SK-N-SH (cell line): ENCODE measurements around the gene KIF3B. TPM values are rescaled to one million over a fixed set of nuclear protein-coding genes. Genes with fewer than 3 reads are reported as not detected.

Experiments
- CTCF ChIA-PET: fragments of 300-600, 350-600 bp; formaldehyde crosslinking; extraction: SDS; loops from one replicate; lab custom pipeline; 2021; lab: Yijun Ruan, JAX
- POLR2A ChIA-PET: fragments of 350-600 bp; sonication (Branson Sonifier 250); formaldehyde crosslinking; extraction: SDS; loops from one replicate; lab custom pipeline; 2020; ENCODE audit warnings: antibody characterized with exemption, inconsistent platforms; lab: Yijun Ruan, JAX
- DNase-seq: peaks from one replicate; pipeline ENCODE4 v3.0.0; 2012
- H2AFZ ChIP-seq: fragments of 200-600 bp; sonication (generic); 2 replicates; pipeline ENCODE4 v1.8.1; 2016; ENCODE audit warnings: antibody characterized with exemption, mild to moderate bottlenecking, low read depth
- H3F3A ChIP-seq: fragments of 200-600 bp; sonication (generic); replicated peaks from 2 replicates; pipeline ENCODE3; 2016; ENCODE audit warnings: antibody characterized with exemption, mild to moderate bottlenecking; ENCODE audit not compliant: insufficient read depth
- H3K27ac ChIP-seq, 2 experiments: fragments of 200-500 bp in 1 of 2; fragments of 200-600 bp in 1 of 2; sonication (Bioruptor generic) in 1 of 2; sonication (generic), shearing (Covaris generic) in 1 of 2; 2 replicates each; pipeline versions ENCODE4 v1.5.1 to v1.6.1; 2014 to 2016; ENCODE audit warnings: low read depth in 2 of 2, inconsistent platforms in 1 of 2, low read length in 1 of 2, mild to moderate bottlenecking in 1 of 2, mixed read lengths in 1 of 2
- H3K27me3 ChIP-seq: fragments of 200-600 bp; sonication (generic), shearing (Covaris generic); 2 replicates; pipeline ENCODE4 v1.6.1; 2016; ENCODE audit warnings: mixed run types; ENCODE audit not compliant: insufficient read depth
- H3K36me3 ChIP-seq, 2 experiments: fragments of 200-500 bp in 1 of 2; fragments of 200-600 bp in 1 of 2; sonication (Bioruptor generic) in 1 of 2; sonication (generic) in 1 of 2; replicated peaks in 1 of 2; 2 replicates each; pipeline versions ENCODE3 to v1.5.1; 2014 to 2016; ENCODE audit warnings: low read length in 1 of 2, mild to moderate bottlenecking in 1 of 2; ENCODE audit not compliant: insufficient read depth in 2 of 2, control insufficient read depth in 1 of 2
- H3K4me1 ChIP-seq, 2 experiments: fragments of 200-500 bp in 1 of 2; fragments of 200-600 bp in 1 of 2; sonication (Bioruptor generic) in 1 of 2; sonication (generic), shearing (Covaris generic) in 1 of 2; 2 replicates each; pipeline versions ENCODE4 v1.5.1 to v1.6.1; 2014 to 2016; ENCODE audit warnings: low read depth in 1 of 2, low read length in 1 of 2, mixed run types in 1 of 2; ENCODE audit not compliant: insufficient read depth in 2 of 2, control insufficient read depth in 1 of 2
- H3K4me2 ChIP-seq: fragments of 200-600 bp; sonication (generic), shearing (Covaris generic); 2 replicates; pipeline ENCODE4 v1.6.1; 2017; ENCODE audit warnings: mixed run types
- H3K4me3 ChIP-seq, 2 experiments: fragments of 200-500 bp in 1 of 2; fragments of 200-600 bp in 1 of 2; sonication (Bioruptor generic) in 1 of 2; sonication (generic), shearing (Covaris generic) in 1 of 2; 2 replicates each; pipeline versions ENCODE4 v1.5.1 to v1.8.1; 2014 to 2016; ENCODE audit warnings: low read depth in 2 of 2, inconsistent platforms in 1 of 2, low read length in 1 of 2, mild to moderate bottlenecking in 1 of 2, mixed read lengths in 1 of 2, moderate library complexity in 1 of 2
- H3K79me2 ChIP-seq: fragments of 200-600 bp; sonication (generic); 2 replicates; pipeline ENCODE4 v1.8.1; 2017; ENCODE audit warnings: mild to moderate bottlenecking; ENCODE audit not compliant: insufficient read depth
- H3K9ac ChIP-seq: fragments of 200-600 bp; sonication (generic); 2 replicates; pipeline ENCODE4 v1.6.1; 2017; ENCODE audit warnings: mixed run types
- H3K9me2 ChIP-seq: fragments of 200-600 bp; sonication (generic); 2 replicates; pipeline ENCODE4 v1.6.1; 2017; ENCODE audit warnings: mixed run types
- H3K9me3 ChIP-seq: fragments of 200-600 bp; sonication (generic); 2 replicates; pipeline ENCODE4 v1.6.1; 2017; ENCODE audit warnings: mixed run types, mild to moderate bottlenecking, moderate library complexity
- H4K20me1 ChIP-seq: fragments of 200-600 bp; sonication (generic); 2 replicates; pipeline ENCODE4 v1.6.1; 2017; ENCODE audit warnings: mild to moderate bottlenecking, mixed run types; ENCODE audit not compliant: insufficient read depth
- ELF1 ChIP-seq: IDR thresholded peaks from 2 replicates; pipeline ENCODE4 v1.4.0; 2012
- EP300 ChIP-seq, 2 experiments: IDR thresholded peaks; 2 replicates each; pipeline versions ENCODE4 v1.4.0 to v1.6.1; 2012; ENCODE audit warnings: borderline replicate concordance in 1 of 2, low read depth in 1 of 2, low read length in 1 of 2
- EZH2phosphoT487 ChIP-seq: fragments of 200-600 bp; sonication (generic); IDR thresholded peaks from 2 replicates; pipeline ENCODE4 v1.6.1; 2017; ENCODE audit warnings: low read depth, mixed run types, mild to moderate bottlenecking, antibody characterized with exemption, moderate library complexity, borderline replicate concordance
- FOSL2 ChIP-seq: IDR thresholded peaks from 2 replicates; pipeline ENCODE4 v1.4.0; 2012; ENCODE audit warnings: low read depth, mild to moderate bottlenecking, moderate library complexity, borderline replicate concordance
- GABPA ChIP-seq: IDR thresholded peaks from 2 replicates; pipeline ENCODE4 v1.4.0; 2012; ENCODE audit warnings: low read depth, mild to moderate bottlenecking
- GATA2 ChIP-seq: sonication (generic); formaldehyde crosslinking; IDR thresholded peaks from 2 replicates; pipeline ENCODE4 v1.5.0; 2020; ENCODE audit warnings: mild to moderate bottlenecking, missing genetic modification reagents
- JUND ChIP-seq: IDR thresholded peaks from 2 replicates; pipeline ENCODE4 v1.4.0; 2012
- MXI1 ChIP-seq: IDR thresholded peaks from 2 replicates; pipeline ENCODE4 v1.6.1; 2012; ENCODE audit warnings: mild to moderate bottlenecking, low read depth, low read length, improper control_type of control experiment
- NFIC ChIP-seq: IDR thresholded peaks from 2 replicates; pipeline ENCODE4 v1.4.0; 2012; ENCODE audit warnings: borderline replicate concordance
- POLR2AphosphoS5 ChIP-seq: IDR thresholded peaks from 2 replicates; pipeline ENCODE4 v1.6.1; 2012; ENCODE audit warnings: low read depth, low read length
- RAD21 ChIP-seq: IDR thresholded peaks from 2 replicates; pipeline ENCODE4 v1.6.1; 2012; ENCODE audit warnings: mild to moderate bottlenecking, low read length
- RCOR1 ChIP-seq: fragments of 150-350 bp; IDR thresholded peaks from 2 replicates; pipeline ENCODE4 v1.6.1; 2017; ENCODE audit warnings: antibody characterized with exemption, low read length
- RFX5 ChIP-seq: IDR thresholded peaks from 2 replicates; pipeline ENCODE4 v1.6.1; 2012; ENCODE audit warnings: mild to moderate bottlenecking, improper control_type of control experiment, low read length
- TAF1 ChIP-seq: IDR thresholded peaks from 2 replicates; pipeline ENCODE4 v1.6.1; 2012; ENCODE audit warnings: low read depth, mild to moderate bottlenecking, low read length, moderate library complexity, borderline replicate concordance
- TCF12 ChIP-seq: IDR thresholded peaks from 2 replicates; pipeline ENCODE4 v1.4.0; 2012
- TEAD4 ChIP-seq: IDR thresholded peaks from 2 replicates; pipeline ENCODE4 v1.4.0; 2012; ENCODE audit warnings: mild to moderate bottlenecking, borderline replicate concordance; ENCODE audit not compliant: insufficient read depth
- WGBS: methylation state at CpG from one replicate; pipeline ENCODE4 v1.1.6; 2017; ENCODE audit warnings: low lambda C conversion rate; 5-methylcytosine and 5-hydroxymethylcytosine counted together
- polyA plus RNA-seq, 3 experiments: library from polyadenylated mRNA; depleted of rRNA; stranded (reverse); fragments of >200 nt; gene quantifications; 2 replicates each; pipeline ENCODE4 v1.2.3, GENCODE V29; 2012
- TF ChIP-seq, protein P1 (sequence below): IDR thresholded peaks from 2 replicates; pipeline ENCODE4 v1.4.0; 2012; ENCODE audit warnings: low read depth, borderline replicate concordance
- TF ChIP-seq, protein P2 (sequence below): fragments of 150-350 bp; IDR thresholded peaks from 2 replicates; pipeline ENCODE4 v1.6.1; 2017; ENCODE audit warnings: antibody characterized with exemption, low read length, low read depth, borderline replicate concordance
- TF ChIP-seq, protein P3 (sequence below): fragments of 150-350 bp; IDR thresholded peaks from 2 replicates; pipeline ENCODE4 v1.6.1; 2016; ENCODE audit warnings: mild to moderate bottlenecking, low read depth, low read length
- TF ChIP-seq, protein P4 (sequence below): fragments of 200-600 bp; sonication (generic); IDR thresholded peaks from 2 replicates; pipeline ENCODE4 v1.6.1; 2017; ENCODE audit warnings: antibody characterized with exemption, mild to moderate bottlenecking, moderate library complexity

Gene KIF3B
- polyA plus RNA-seq, 1 of the 3 experiments (the other 2 are of a cell fraction) = 18.6 TPM

DNA sequence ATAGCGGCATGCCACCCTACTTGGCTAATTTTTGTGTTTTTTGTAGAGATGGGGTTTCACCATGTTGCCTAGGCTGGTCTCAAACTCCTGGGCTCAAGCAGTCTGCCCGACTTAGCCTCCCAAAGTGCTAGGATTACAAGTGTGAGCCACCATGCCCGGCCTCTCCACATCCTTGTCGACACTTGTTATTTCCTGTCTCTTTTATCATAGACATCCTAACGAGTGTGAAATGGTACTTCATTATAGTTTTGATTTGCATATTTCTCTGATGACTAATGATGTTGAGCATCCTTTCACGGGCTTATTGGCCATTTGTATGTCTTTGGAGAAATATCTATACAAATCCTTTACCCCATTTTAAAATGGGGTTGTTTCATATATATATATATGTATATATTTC lies 41.6 kb downstream of the KIF3B start:
- no peak overlapping the region for H3K9ac ChIP-seq
- H3K36me3 ChIP-seq = peaks cover 14 to 33% of the 10 kb centered on the region in 2 experiments
- no peak overlapping the region for H3K4me2 ChIP-seq
- H3K4me1 ChIP-seq = no peaks in the 10 kb centered on the region; a peak in 1 of 4 replicates
- H3K27me3 ChIP-seq = no peaks in the 10 kb centered on the region
- no peak overlapping the region for H3K27ac ChIP-seq
- no peak for DNase-seq
- no peak overlapping the region for H3K4me3 ChIP-seq
- TF ChIP-seq EZH2phosphoT487 = no peak
- TF ChIP-seq GATA2 (CRISPR knock-in tag) = no peak
- no peak for TF ChIP-seq GABPA
- no peak for TF ChIP-seq JUND
- TF ChIP-seq POLR2AphosphoS5 = no peak
- no peak for TF ChIP-seq RAD21
- TF ChIP-seq, all 33 proteins: peak for 0
- no peaks in the 10 kb centered on the region for H3K9me3 ChIP-seq
- H4K20me1 ChIP-seq = no peaks in the 10 kb centered on the region
- POLR2A ChIA-PET = no interaction called here
- no peaks in the 10 kb centered on the region for H3K9me2 ChIP-seq
- no peak overlapping the region for H2AFZ ChIP-seq
- peaks cover 26% of the 10 kb centered on the region for H3F3A ChIP-seq
- WGBS = 96% methylated on average over 6 of the region's 6 CpGs
- peaks cover 3% of the 10 kb centered on the region; the same call in 1 of the 2 replicates for H3K79me2 ChIP-seq
- CTCF ChIA-PET = no interaction called here

DNA sequence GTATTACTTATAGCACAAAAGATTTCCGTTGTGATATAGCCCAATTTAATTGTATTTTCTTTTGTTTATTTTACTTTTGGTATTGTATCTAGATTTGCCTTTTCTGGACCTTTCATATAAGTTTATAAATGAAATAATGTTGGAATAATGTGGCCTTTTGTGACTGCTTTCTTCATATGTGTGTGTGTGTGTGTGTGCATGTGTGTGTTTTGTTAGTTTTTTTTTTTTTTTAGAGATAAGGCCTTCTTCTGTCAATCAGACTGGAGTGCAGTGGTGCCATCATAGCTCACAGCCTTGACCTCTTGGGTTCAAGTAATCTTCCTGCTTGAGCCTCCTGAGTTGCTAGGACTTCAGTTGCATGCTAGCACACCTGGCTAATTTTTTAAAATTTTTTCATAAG lies 42.9 kb downstream of the KIF3B start:
- no peaks in the 10 kb centered on the region for H3K9me3 ChIP-seq
- no peak overlapping the region for H3K27ac ChIP-seq
- no peaks in the 10 kb centered on the region for H4K20me1 ChIP-seq
- TF ChIP-seq RFX5 (no peak), ELF1 (no peak), FOSL2 (no peak), JUND (no peak), TEAD4 (no peak)
- TF ChIP-seq, protein P1, sequence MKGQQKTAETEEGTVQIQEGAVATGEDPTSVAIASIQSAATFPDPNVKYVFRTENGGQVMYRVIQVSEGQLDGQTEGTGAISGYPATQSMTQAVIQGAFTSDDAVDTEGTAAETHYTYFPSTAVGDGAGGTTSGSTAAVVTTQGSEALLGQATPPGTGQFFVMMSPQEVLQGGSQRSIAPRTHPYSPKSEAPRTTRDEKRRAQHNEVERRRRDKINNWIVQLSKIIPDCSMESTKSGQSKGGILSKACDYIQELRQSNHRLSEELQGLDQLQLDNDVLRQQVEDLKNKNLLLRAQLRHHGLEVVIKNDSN = no peak
- H2AFZ ChIP-seq = no peak overlapping the region
- no peaks in the 10 kb centered on the region for H3K27me3 ChIP-seq
- no peak overlapping the region for H3K4me2 ChIP-seq
- H3K9me2 ChIP-seq = no peaks in the 10 kb centered on the region
- no peak overlapping the region for H3K4me3 ChIP-seq
- no peak for DNase-seq
- CTCF ChIA-PET = no interaction called here
- H3K79me2 ChIP-seq = peaks cover 3% of the 10 kb centered on the region; the same call in 1 of the 2 replicates
- 98% methylated on average over 1 of the region's 1 CpG for WGBS
- H3K9ac ChIP-seq = no peak overlapping the region
- POLR2A ChIA-PET = no interaction called here
- H3F3A ChIP-seq = peaks cover 30% of the 10 kb centered on the region
- H3K36me3 ChIP-seq = peaks cover 14 to 33% of the 10 kb centered on the region in 2 experiments
- no peaks in the 10 kb centered on the region; a peak in 1 of 4 replicates for H3K4me1 ChIP-seq

DNA sequence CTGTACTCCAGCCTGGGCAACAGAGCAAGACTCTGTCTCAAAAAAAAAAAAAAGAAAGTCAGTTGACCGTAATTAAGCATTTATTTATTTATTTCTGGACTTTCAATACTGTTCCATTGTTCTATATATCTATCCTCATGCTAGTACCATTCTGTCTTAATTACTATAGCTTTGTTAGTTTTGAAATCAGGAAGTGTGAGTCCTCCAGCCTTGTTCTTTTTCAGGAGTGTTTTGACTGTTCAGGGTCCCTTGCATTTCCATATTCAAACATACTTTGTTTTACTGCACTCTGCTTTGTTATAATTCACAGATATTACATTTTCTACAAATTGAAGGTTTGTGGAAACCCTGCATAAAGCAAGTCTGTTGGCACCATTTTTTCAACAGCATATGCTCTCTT lies 43.9 kb downstream of the KIF3B start:
- no peak overlapping the region for H2AFZ ChIP-seq
- no peaks in the 10 kb centered on the region for H3K9me3 ChIP-seq
- H3K79me2 ChIP-seq = peaks cover 3% of the 10 kb centered on the region; the same call in 1 of the 2 replicates
- peaks cover 4% of the 10 kb centered on the region; the same call in 1 of the 2 replicates for H4K20me1 ChIP-seq
- 100% methylated on average over 1 of the region's 1 CpG for WGBS
- CTCF ChIA-PET = no interaction called here
- H3K4me2 ChIP-seq = no peak overlapping the region
- no peaks in the 10 kb centered on the region for H3K9me2 ChIP-seq
- POLR2A ChIA-PET = no interaction called here
- no peak overlapping the region for H3K9ac ChIP-seq
- peaks cover 0 to 4% of the 10 kb centered on the region in 2 experiments; a peak in 1 of 4 replicates for H3K4me1 ChIP-seq
- no peaks in the 10 kb centered on the region for H3K27me3 ChIP-seq
- H3F3A ChIP-seq = peaks cover 40% of the 10 kb centered on the region
- H3K36me3 ChIP-seq = peaks cover 10 to 33% of the 10 kb centered on the region in 2 experiments
- no peak overlapping the region for H3K27ac ChIP-seq
- H3K4me3 ChIP-seq = no peak overlapping the region
- DNase-seq = no peak
- TF ChIP-seq, protein P2, sequence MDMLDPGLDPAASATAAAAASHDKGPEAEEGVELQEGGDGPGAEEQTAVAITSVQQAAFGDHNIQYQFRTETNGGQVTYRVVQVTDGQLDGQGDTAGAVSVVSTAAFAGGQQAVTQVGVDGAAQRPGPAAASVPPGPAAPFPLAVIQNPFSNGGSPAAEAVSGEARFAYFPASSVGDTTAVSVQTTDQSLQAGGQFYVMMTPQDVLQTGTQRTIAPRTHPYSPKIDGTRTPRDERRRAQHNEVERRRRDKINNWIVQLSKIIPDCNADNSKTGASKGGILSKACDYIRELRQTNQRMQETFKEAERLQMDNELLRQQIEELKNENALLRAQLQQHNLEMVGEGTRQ = no peak
- TF ChIP-seq, protein P3, sequence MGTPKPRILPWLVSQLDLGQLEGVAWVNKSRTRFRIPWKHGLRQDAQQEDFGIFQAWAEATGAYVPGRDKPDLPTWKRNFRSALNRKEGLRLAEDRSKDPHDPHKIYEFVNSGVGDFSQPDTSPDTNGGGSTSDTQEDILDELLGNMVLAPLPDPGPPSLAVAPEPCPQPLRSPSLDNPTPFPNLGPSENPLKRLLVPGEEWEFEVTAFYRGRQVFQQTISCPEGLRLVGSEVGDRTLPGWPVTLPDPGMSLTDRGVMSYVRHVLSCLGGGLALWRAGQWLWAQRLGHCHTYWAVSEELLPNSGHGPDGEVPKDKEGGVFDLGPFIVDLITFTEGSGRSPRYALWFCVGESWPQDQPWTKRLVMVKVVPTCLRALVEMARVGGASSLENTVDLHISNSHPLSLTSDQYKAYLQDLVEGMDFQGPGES = no peak
- TF ChIP-seq TCF12 (no peak), EP300 (IDR thresholded peaks at IDR 0.05; ENCODE audit: borderline replicate concordance in 1 of 2, low read depth in 1 of 2, low read length in 1 of 2) (no peak), NFIC (no peak), FOSL2 (no peak), MXI1 (no peak), JUND (no peak), RCOR1 (no peak), TAF1 (no peak)
- TF ChIP-seq, protein P4, sequence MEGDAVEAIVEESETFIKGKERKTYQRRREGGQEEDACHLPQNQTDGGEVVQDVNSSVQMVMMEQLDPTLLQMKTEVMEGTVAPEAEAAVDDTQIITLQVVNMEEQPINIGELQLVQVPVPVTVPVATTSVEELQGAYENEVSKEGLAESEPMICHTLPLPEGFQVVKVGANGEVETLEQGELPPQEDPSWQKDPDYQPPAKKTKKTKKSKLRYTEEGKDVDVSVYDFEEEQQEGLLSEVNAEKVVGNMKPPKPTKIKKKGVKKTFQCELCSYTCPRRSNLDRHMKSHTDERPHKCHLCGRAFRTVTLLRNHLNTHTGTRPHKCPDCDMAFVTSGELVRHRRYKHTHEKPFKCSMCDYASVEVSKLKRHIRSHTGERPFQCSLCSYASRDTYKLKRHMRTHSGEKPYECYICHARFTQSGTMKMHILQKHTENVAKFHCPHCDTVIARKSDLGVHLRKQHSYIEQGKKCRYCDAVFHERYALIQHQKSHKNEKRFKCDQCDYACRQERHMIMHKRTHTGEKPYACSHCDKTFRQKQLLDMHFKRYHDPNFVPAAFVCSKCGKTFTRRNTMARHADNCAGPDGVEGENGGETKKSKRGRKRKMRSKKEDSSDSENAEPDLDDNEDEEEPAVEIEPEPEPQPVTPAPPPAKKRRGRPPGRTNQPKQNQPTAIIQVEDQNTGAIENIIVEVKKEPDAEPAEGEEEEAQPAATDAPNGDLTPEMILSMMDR = no peak
